ENCODE results near the gene RIMKLB. TPM values are rescaled to one million over a fixed set of nuclear protein-coding genes. Genes with fewer than 3 reads are reported as not detected.

Gene RIMKLB
- total and polyA plus RNA-seq, 10 donors = 21.0 to 62.1 (median 37.7) TPM

GRCh38 chr12:8687846-8688601 is 9.8 kb upstream of the RIMKLB start:
- Histone ChIP-seq H3K27me3 (replicated peaks in 1 of 7) (no peaks in the 10 kb centered on the region), H3K36me3 (no peaks in the 10 kb centered on the region), H3K9me3 (no peaks in the 10 kb centered on the region), H3K4me1 (peaks cover 0 to 29% (median 16%) of the 10 kb centered on the region in 6 donors), H3K4me3 (no peak overlapping the region), H3K27ac (no peak overlapping the region)
- intact Hi-C loops (cut with DNase I; ENCODE audit: low total_unique reads) = loop anchor here (10.0 kb wide), 1 partner anchor 197 kb away; no protein-coding TSS in a partner anchor
- TF ChIP-seq POLR2A (IDR thresholded peaks at IDR 0.05) (no peak), POLR2AphosphoS5 (IDR thresholded peaks at IDR 0.05) (no peak), CTCF (IDR thresholded peaks at IDR 0.05 in 8 of 11, conservative IDR thresholded peaks at IDR 0.05 in 3 of 11) (no peak)
- WGBS, 5 donors = 26 to 49% (median 36%) methylated on average over 2 of the region's 2 CpGs
- no peak for DNase-seq

- H3K9me3 ChIP-seq = no peaks in the 10 kb centered on the region
- peaks cover 0 to 31% (median 16%) of the 10 kb centered on the region in 6 donors for H3K4me1 ChIP-seq
- no peak for DNase-seq
- intact Hi-C loops (cut with DNase I; ENCODE audit: low total_unique reads) = loop anchor here (10.0 kb wide), 1 partner anchor 195 kb away; no protein-coding TSS in a partner anchor
- no peak overlapping the region for H3K4me3 ChIP-seq
- H3K27me3 ChIP-seq (replicated peaks in 1 of 7) = no peaks in the 10 kb centered on the region
- TF ChIP-seq POLR2AphosphoS5 (IDR thresholded peaks at IDR 0.05) (no peak), POLR2A (IDR thresholded peaks at IDR 0.05) (no peak), CTCF (IDR thresholded peaks at IDR 0.05 in 8 of 11, conservative IDR thresholded peaks at IDR 0.05 in 3 of 11) (no peak)
- no peaks in the 10 kb centered on the region for H3K36me3 ChIP-seq
- no peak overlapping the region for H3K27ac ChIP-seq
- 90 to 96% (median 93%) methylated on average over 4 of the region's 4 CpGs for WGBS, 5 donors
Observed at GRCh38 chr12:8689681-8690080, 8.1 kb upstream of the RIMKLB start.

- Histone ChIP-seq H3K4me3 (no peak overlapping the region), H3K4me1 (peaks cover 0 to 36% (median 21%) of the 10 kb centered on the region in 6 donors), H3K9me3 (no peaks in the 10 kb centered on the region), H3K27ac (peak overlapping the region in 1 of 8 donors; percentile 8), H3K27me3 (replicated peaks in 1 of 7) (peaks cover 0 to 4% (median 0%) of the 10 kb centered on the region in 7 donors), H3K36me3 (no peaks in the 10 kb centered on the region)
- intact Hi-C loops (cut with DNase I; ENCODE audit: low total_unique reads) = no loop called here
- DNase-seq = no peak
- TF ChIP-seq POLR2A (IDR thresholded peaks at IDR 0.05) = no peak
- TF ChIP-seq CTCF (IDR thresholded peaks at IDR 0.05 in 8 of 11, conservative IDR thresholded peaks at IDR 0.05 in 3 of 11) = no peak
- TF ChIP-seq POLR2AphosphoS5 (IDR thresholded peaks at IDR 0.05) = no peak
- 11 to 14% (median 13%) methylated on average over 5 of the region's 5 CpGs for WGBS, 5 donors
Observed at GRCh38 chr12:8692573-8692972, 5.2 kb upstream of the RIMKLB start.

GRCh38 chr12:8695116-8695515 is 2.7 kb upstream of the RIMKLB start:
- intact Hi-C loops (cut with DNase I; ENCODE audit: low total_unique reads) = no loop called here
- H3K27me3 ChIP-seq (replicated peaks in 1 of 7) = peaks cover 0 to 4% (median 0%) of the 10 kb centered on the region in 7 donors
- no peak overlapping the region for H3K4me3 ChIP-seq
- peaks cover 6 to 41% (median 30%) of the 10 kb centered on the region in 6 donors for H3K4me1 ChIP-seq
- no peak for TF ChIP-seq POLR2A (IDR thresholded peaks at IDR 0.05)
- no peak for TF ChIP-seq CTCF (IDR thresholded peaks at IDR 0.05 in 8 of 11, conservative IDR thresholded peaks at IDR 0.05 in 3 of 11)
- TF ChIP-seq POLR2AphosphoS5 (IDR thresholded peaks at IDR 0.05) = no peak
- no peak overlapping the region for H3K27ac ChIP-seq
- no peak for DNase-seq
- H3K9me3 ChIP-seq = no peaks in the 10 kb centered on the region
- no peaks in the 10 kb centered on the region for H3K36me3 ChIP-seq
- WGBS, 5 donors = 66 to 83% (median 80%) methylated on average over 9 to 10 of the region's 10 CpGs
